GM19193 (cell line): ENCODE measurements around the gene FGF10.

Source experiments
- POLR2A ChIP-seq: IDR thresholded peaks from 4 replicates; pipeline ENCODE4 v1.6.1; 2011; ENCODE audit not compliant: insufficient read depth, insufficient read length; ENCODE audit errors: extremely low read depth

The FGF10 gene

GRCh38 chr5:44318883-44319282 lies 70.3 kb downstream of the FGF10 start:
- TF ChIP-seq POLR2A = no peak

DNA sequence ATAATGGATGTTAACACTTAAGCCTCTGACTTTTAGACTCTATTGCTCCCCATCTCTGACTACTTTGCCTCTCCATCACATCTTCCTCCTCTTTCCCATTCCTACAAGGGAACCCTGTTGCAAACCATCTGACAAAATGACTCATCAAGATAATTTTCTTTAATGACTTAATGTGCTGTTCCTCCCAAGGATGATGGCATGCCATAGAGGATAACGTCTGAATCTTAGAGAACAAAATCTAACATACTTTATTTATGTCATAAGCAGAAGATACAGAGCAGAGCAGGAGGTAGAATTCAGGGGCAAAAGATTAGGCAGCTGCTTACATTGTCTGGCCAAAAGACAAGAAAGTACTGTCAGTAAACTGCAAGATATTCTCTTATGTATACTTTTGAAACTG lies 76.8 kb downstream of the FGF10 start:
- no peak for TF ChIP-seq POLR2A

- TF ChIP-seq POLR2A = no peak
These were observed 88.7 kb downstream of the FGF10 start for GRCh38 chr5:44300551-44300950.

- no peak for TF ChIP-seq POLR2A
These were observed 89.8 kb downstream of the FGF10 start for GRCh38 chr5:44299394-44299793.

- no peak for TF ChIP-seq POLR2A
These were observed 94.7 kb downstream of the FGF10 start for GRCh38 chr5:44294516-44294915.

- TF ChIP-seq POLR2A = no peak
These were observed 96.5 kb downstream of the FGF10 start for GRCh38 chr5:44292736-44293135.

GRCh38 chr5:44278469-44278868 lies 110.8 kb downstream of the FGF10 start:
- no peak for TF ChIP-seq POLR2A

DNA sequence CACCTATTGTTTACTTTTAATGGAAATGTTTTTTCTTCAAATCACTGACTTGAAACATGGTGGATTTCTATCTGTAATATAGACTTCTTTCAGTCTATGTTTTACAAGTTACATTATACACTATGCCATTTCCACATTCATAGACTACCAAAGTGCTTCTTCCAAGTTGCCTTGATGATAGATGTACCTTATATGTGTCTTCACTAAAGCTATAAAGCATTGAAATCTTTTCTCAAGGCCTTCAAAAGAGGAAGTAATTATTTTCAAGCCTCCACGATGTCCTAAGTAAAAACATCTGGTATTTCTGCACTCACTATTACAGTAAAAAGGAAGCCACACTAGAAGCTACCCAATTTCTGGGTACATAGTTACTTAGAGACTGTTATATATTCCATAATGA lies 113.3 kb downstream of the FGF10 start:
- no peak for TF ChIP-seq POLR2A

DNA sequence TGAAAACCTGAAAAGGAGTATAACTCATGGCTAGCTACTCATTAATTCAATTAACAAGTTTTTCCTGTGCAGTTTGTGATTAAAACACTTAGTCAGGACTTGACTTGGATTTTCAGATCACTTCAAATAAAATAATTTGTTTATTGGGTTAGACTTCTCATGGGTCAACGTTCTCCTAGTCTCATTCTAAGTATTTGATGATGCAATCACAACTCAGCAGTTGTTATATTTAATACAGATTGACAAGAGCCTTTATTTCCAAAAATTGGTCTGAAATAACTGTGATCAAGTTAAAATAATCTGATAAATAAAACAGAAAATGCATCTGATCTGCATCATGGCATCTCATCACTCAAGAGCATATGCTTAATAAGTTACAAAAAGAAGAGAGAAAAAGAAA lies 113.9 kb downstream of the FGF10 start:
- TF ChIP-seq POLR2A = no peak

GRCh38 chr5:44267909-44268308 lies 121.3 kb downstream of the FGF10 start:
- TF ChIP-seq POLR2A = no peak

DNA sequence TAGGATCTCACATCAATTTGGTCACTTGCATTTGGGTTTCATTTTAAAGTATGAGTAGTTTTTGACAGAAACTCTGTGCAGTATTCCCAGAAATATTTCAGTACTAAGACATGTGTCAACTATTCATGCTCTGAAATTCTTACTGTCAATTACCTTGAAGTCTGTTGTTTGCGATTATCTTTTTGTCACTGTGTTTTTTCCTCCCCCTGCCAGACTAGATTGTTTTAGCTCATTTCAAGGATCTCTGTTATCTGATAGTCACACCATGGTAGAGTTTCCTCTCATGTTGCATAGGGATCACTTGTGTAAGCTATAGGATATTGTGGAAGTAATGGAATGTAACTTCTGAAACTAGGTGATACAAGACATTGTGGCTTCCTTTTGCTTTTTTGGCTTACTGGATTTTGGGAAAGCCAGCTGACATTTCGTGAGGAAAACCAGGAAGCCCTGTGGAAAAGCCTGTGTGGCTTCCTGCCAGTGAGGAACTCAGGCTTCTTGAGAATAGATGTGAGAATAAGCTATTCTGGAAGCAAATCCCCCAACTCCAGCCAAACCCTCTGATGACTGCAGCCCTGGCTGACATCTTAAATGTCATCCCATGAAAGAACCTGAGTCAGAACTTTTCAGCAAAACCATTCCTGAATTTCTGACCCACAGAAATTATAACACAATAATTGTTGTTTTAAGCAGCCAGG lies 122.2 kb downstream of the FGF10 start:
- no peak for TF ChIP-seq POLR2A

GRCh38 chr5:44265713-44266112 lies 123.5 kb downstream of the FGF10 start:
- no peak for TF ChIP-seq POLR2A

GRCh38 chr5:44260793-44261192 lies 128.4 kb downstream of the FGF10 start:
- TF ChIP-seq POLR2A = no peak

GRCh38 chr5:44257653-44258365 lies 131.4 kb downstream of the FGF10 start:
- TF ChIP-seq POLR2A = no peak

GRCh38 chr5:44257221-44257620 lies 132.0 kb downstream of the FGF10 start:
- TF ChIP-seq POLR2A = no peak
